HAP-1 (cell line): Measurements from ENCODE around the gene CADM2.

ENCODE experiments used
- DNase-seq, 2 experiments: peaks; one replicate each; pipeline ENCODE4 v3.0.0-alpha.2; 2016 to 2020; ENCODE audit warnings: low spot score in 2 of 2
- H3K27me3 ChIP-seq: fragments of 250-450 bp; sonication (Bioruptor Pico); 2 replicates; pipeline ENCODE4 v1.5.1; 2020; ENCODE audit warnings: low read depth, mild to moderate bottlenecking, moderate library complexity
- H3K36me3 ChIP-seq: fragments of 250-450 bp; sonication (Bioruptor Pico); replicated peaks from 2 replicates; pipeline ENCODE4 v1.5.1; 2020; ENCODE audit warnings: mild to moderate bottlenecking
- H3K4me1 ChIP-seq: fragments of 250-450 bp; sonication (Bioruptor Pico); 2 replicates; pipeline ENCODE4 v1.5.1; 2020; ENCODE audit warnings: mild to moderate bottlenecking
- H3K4me3 ChIP-seq: fragments of 250-450 bp; sonication (Bioruptor Pico); 2 replicates; pipeline ENCODE4 v1.5.1; 2020; ENCODE audit warnings: mild to moderate bottlenecking, moderate library complexity
- H3K9me3 ChIP-seq: fragments of 250-450 bp; sonication (Bioruptor Pico); 2 replicates; pipeline ENCODE4 v1.5.1; 2020; ENCODE audit warnings: mild to moderate bottlenecking, moderate library complexity
- in situ Hi-C: fragments of 300-500 bp; cut with MboI; formaldehyde crosslinking; loops from 3 replicates; pipeline ENCODE4 v1.14.3; 2020; ENCODE audit warnings: low sequenced_read_pairs, inconsistent platforms, mixed read lengths

The CADM2 gene

DNA sequence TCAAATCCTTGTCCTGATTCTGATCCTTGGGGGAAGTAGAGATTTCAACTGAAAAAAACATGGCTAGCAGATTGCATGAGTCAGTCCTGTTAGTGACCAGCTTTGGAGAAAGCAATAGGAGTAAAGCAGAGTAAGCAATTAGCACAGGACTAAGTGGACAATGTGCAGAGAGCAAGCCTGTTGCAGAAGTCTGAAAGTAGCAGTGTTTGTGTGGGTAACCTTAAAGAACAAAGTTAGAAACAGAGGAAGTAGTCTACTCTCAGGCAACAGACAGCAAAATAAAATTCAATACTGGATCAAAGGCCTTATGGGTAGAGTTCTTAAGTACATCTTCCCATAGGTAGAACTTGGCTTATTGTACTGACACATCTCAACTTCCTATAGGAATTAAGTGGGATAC lies 916.8 kb downstream of the CADM2 start:
- H3K9me3 ChIP-seq: no peaks in the 10 kb centered on the region
- H3K36me3 ChIP-seq: no peaks in the 10 kb centered on the region
- no peaks in the 10 kb centered on the region for H3K4me1 ChIP-seq
- DNase-seq: no peak
- H3K4me3 ChIP-seq: no peak overlapping the region
- H3K27me3 ChIP-seq: no peaks in the 10 kb centered on the region
- in situ Hi-C loops: no loop called here

DNA sequence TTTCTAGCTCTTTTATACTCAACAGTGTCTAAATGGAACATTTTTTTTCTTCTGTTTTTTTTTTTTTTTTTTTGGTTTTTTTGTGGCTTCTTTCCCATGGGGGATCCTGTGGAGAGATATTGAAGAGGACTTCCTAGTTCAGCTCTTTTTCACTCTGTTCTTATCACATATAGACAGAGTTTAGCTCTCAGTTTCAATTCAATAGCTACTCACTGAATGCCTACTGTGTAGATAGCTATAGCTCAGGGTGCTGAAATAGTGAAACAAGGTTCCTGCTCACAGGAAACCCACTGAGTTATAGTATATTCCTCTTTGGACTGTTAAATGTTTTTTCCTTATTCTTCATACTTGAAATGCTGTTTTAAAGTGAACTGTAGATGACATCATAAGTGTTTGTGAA lies 918.8 kb downstream of the CADM2 start:
- H3K9me3 ChIP-seq: no peaks in the 10 kb centered on the region
- H3K36me3 ChIP-seq: no peaks in the 10 kb centered on the region
- H3K4me1 ChIP-seq: no peaks in the 10 kb centered on the region
- in situ Hi-C loops: no loop called here
- no peak overlapping the region for H3K4me3 ChIP-seq
- DNase-seq: no peak
- H3K27me3 ChIP-seq: no peaks in the 10 kb centered on the region

DNA sequence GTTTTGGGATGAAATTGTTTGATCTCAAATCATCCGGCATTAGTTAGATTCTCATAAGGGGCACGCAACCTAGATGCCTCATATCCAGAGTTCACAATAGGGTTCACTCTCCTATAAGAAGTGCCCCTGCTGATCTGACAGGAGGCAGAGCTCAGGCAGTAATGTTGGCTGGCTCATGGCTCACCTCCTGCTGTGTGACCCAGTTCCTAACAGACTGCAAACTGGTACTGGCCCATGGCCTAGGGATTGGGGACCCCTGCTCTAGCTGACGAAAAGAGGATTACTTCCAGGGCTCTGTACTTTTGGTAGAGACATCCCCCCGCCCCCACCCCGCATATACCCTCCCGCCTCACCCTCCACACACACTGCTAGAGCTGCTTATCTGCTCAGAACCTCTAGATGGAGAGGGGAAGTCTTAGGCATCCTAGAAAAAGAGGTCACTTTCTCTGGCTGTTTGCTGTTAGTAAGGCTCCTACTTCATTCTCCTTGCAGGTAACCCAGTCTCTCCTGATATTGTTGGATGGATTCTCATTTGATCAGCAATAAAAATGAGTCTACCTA lies 923.1 kb downstream of the CADM2 start:
- H3K36me3 ChIP-seq: no peaks in the 10 kb centered on the region
- DNase-seq: no peak
- H3K9me3 ChIP-seq: no peaks in the 10 kb centered on the region
- no peak overlapping the region for H3K4me3 ChIP-seq
- H3K27me3 ChIP-seq: no peaks in the 10 kb centered on the region
- no peaks in the 10 kb centered on the region for H3K4me1 ChIP-seq
- in situ Hi-C loops: no loop called here

DNA sequence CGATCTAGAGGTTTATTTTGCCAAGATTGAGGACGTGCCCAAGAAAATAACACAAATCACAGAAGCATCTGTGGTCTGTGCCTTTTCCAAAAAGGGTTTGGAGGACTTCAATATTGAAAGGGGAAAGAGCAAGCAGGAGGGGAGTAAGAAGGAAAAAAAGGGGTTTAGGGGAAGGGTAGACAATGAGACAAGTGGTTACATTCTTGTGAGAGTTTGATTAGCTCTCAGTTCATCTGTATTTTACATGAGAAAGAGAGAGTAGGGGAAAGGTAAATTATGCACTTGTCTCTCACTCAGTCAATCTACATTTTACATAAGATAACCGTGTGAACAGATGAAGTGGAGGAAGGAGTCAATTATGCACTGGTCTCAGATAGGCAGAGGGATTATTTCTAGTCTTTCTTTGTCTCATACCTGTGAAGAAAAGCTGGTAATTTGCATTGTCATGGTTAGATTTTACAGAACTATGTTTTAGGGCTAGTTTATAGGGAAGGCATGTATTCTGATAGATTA lies 931.3 kb downstream of the CADM2 start:
- in situ Hi-C loops: no loop called here
- H3K27me3 ChIP-seq: no peaks in the 10 kb centered on the region
- no peak overlapping the region for H3K4me3 ChIP-seq

DNA sequence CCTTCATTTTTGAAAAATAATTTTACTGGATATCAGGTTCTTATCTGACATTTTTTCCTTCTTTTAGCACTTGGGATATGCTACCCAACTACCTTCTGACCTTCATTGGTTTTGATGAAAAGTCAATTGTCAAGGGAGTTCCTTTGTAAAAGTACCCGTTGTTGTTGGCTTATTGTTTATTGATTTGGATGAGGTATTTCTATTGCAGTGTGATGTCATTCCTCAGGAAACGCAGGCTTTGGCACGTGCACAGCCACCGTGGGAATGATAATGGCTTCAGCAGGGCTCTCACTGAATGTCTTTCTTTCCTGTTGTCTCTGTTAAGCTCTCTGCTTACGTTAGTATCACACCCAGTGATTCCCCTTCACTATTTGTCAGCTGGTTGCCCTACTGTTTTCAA lies 944.6 kb downstream of the CADM2 start:
- no peaks in the 10 kb centered on the region for H3K27me3 ChIP-seq
- H3K36me3 ChIP-seq: no peaks in the 10 kb centered on the region
- in situ Hi-C loops: no loop called here
- H3K4me1 ChIP-seq: no peaks in the 10 kb centered on the region
- no peaks in the 10 kb centered on the region for H3K9me3 ChIP-seq
- no peak for DNase-seq
- no peak overlapping the region for H3K4me3 ChIP-seq

More for the DNA sequence above, 931.3 kb downstream of the CADM2 start:
- H3K36me3 ChIP-seq: no peaks in the 10 kb centered on the region
- H3K9me3 ChIP-seq: no peaks in the 10 kb centered on the region
- peaks cover 10% of the 10 kb centered on the region for H3K4me1 ChIP-seq
- peak in 1 of 2 experiments; percentile 85 for DNase-seq

DNA sequence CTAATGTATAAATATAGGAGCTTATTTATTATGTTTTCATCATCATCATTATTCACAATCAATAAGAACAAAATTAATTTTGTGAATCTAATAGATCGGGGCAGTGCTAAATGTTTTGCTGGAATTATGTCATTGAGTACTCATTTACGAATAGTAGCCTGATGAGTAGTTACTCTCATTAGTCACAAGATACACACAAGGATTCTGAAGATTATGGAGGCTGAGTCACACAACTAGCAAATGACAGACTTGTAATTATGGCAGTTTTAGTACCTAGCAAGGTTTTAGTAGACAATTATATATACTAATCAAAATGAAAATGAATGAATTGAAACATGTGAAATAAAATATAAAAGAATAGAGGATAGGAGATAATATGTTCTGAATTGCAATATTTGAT lies 954.2 kb downstream of the CADM2 start:
- no peak for DNase-seq
- H3K4me1 ChIP-seq: no peaks in the 10 kb centered on the region
- H3K9me3 ChIP-seq: no peaks in the 10 kb centered on the region
- no peaks in the 10 kb centered on the region for H3K27me3 ChIP-seq
- no peaks in the 10 kb centered on the region for H3K36me3 ChIP-seq
- no peak overlapping the region for H3K4me3 ChIP-seq
- in situ Hi-C loops: no loop called here

DNA sequence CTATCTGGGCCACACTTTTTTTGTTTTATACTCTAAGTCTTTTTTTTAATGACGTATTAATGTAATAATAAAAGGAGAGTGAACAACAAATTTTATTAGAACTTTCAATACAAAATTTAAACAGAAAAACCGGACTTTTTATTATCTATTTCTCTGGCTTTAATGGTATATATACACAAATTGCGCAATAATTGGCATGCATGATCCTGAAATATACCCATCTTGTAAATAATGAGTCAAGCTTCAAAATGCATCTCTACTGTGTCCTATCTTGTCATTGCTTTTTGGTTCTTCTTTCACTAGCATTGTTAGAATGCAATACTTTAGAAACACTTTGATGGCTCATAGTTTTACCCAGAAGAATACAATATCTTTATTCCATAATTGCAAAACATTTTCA lies 963.6 kb downstream of the CADM2 start:
- in situ Hi-C loops: no loop called here
- Histone ChIP-seq H3K9me3 (no peaks in the 10 kb centered on the region), H3K36me3 (no peaks in the 10 kb centered on the region), H3K4me1 (peaks cover 2% of the 10 kb centered on the region; the same call in 1 of the 2 replicates), H3K27me3 (no peaks in the 10 kb centered on the region), H3K4me3 (no peak overlapping the region)
- DNase-seq: no peak

DNA sequence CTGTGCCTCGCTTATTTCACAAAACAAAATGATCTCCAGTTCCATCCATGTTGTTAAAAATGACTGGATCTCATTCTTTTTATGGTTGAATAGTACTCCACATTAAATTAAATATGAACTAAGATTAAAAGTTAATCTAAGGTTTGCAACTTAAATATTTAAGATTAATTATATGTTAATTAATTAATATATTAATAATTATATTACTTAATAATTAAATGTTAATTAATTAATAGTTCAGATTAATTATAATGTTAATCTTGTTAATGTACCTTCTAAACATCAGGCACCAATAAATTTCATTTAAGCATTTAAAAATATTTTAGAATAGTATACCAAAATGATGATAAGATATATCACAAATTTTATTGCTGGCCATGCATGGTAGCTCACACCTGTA lies 971.9 kb downstream of the CADM2 start:
- Histone ChIP-seq H3K9me3 (no peaks in the 10 kb centered on the region), H3K27me3 (no peaks in the 10 kb centered on the region; the same call in 1 of the 2 replicates), H3K4me1 (peaks cover 49% of the 10 kb centered on the region), H3K36me3 (no peaks in the 10 kb centered on the region), H3K4me3 (no peak overlapping the region)
- in situ Hi-C loops: no loop called here
- no peak for DNase-seq

DNA sequence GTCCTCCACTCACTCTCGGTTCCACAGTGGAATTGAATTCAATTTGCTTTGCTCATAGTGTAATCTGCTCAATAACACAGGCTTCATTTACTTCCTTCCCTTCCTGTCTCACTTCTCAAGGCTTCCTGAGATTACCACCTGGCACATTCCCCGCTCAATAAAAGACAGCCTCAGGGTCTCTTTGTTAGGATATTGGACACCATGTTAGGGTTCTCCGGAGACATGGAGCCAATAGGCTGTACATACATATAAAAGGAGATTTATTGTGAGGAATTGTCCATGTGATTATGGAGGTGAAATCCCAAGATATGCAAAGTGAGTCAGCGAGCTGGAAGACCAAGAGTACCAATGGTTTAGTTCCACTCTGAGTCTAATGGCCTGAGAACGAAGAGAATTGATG lies 974.5 kb downstream of the CADM2 start:
- no peaks in the 10 kb centered on the region for H3K27me3 ChIP-seq
- in situ Hi-C loops: no loop called here
- H3K36me3 ChIP-seq: no peaks in the 10 kb centered on the region
- H3K9me3 ChIP-seq: no peaks in the 10 kb centered on the region
- no peak overlapping the region for H3K4me3 ChIP-seq
- peak; percentile 64 to 78 for DNase-seq
- H3K4me1 ChIP-seq: peaks cover 65% of the 10 kb centered on the region

DNA sequence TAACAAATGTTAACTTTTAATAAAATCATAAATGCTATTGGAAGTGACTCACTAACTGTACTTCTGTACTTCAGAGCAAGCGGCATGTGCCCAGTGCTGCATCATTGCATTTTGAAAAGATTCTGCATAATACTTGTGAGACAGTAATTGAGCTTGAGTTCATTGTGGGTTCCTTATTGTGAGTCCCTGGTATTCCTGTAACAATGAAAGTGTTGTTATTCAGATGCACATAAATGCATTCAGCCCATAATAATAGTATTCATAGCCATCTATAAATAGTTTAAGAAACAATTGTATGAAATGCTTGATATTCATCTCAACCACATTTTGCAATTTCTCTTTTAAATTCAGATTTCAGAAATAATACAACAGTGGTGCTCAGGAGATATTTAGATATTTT lies 976.4 kb downstream of the CADM2 start:
- Histone ChIP-seq H3K27me3 (no peaks in the 10 kb centered on the region), H3K9me3 (no peaks in the 10 kb centered on the region), H3K4me3 (no peak overlapping the region), H3K36me3 (no peaks in the 10 kb centered on the region), H3K4me1 (peaks cover 66% of the 10 kb centered on the region)
- in situ Hi-C loops: no loop called here
- DNase-seq: peak; percentile 71 to 99

DNA sequence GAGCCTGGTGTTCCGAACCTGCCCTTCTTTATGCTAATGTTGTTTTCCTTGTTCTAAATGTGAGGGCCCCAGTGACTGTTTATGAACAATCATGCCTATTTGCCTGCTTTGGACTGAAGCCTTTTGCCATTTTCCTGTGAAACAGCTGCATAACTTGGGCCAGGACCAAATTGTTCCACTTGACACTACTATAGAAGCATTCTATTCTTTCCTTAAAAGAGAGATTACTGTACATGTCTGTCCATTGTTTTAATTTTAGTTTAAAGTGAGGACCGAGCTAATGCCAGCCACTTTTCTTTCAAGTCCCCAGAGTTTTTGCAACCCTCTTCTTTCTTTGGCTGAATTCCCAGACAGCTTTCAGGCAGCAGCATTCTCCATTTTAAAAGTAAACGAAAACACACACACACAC lies 980.3 kb downstream of the CADM2 start:
- in situ Hi-C loops: no loop called here
- H3K27me3 ChIP-seq: no peaks in the 10 kb centered on the region

DNA sequence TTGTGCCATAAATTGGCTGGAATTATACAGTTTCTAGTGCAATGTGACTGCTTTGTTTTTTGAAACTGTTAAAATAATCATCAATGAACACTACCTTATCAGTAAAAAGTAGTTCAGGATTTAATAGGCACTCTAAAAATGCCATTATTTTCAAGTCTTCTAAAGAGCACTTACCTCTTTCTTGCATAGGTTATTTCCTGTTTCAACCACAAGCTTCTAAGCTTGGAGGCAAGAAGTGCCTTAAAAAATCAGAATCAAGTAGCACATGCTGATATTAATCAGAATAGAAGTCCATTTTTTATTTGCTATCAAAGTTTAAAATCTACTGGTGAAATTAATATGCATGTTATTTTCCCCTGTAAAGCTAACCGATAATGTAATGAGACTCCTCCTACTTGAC lies 991.6 kb downstream of the CADM2 start:
- Histone ChIP-seq H3K4me3 (no peak overlapping the region), H3K9me3 (0 out of 2 replicates have a peak, but pooled peaks cover 2% of the 10 kb centered on the region), H3K4me1 (no peaks in the 10 kb centered on the region), H3K27me3 (no peaks in the 10 kb centered on the region), H3K36me3 (no peaks in the 10 kb centered on the region)
- DNase-seq: no peak
- in situ Hi-C loops: no loop called here

More for the DNA sequence above, 980.3 kb downstream of the CADM2 start:
- DNase-seq: peak; percentile 64 to 81
- H3K9me3 ChIP-seq: no peaks in the 10 kb centered on the region
- peaks cover 46% of the 10 kb centered on the region for H3K4me1 ChIP-seq
- H3K36me3 ChIP-seq: no peaks in the 10 kb centered on the region
- H3K4me3 ChIP-seq: no peak overlapping the region

DNA sequence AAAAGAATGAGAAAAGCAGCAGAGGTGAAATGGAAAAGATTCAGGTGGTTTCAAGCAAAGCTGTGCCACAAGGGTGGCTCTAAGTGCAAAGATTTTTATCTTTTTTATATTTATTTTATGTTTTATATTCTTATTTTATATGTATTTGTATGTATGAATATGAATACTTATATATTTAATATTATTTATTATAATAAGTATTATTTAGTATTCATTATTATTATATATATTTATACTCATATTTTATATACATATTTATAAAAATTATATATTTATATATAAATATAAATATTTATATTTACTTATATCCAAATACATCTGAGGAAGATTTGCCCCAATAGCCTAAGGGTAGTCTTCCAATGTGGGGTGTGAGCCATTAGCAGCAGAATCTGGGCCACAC lies 1002.0 kb downstream of the CADM2 start:
- Histone ChIP-seq H3K4me3 (no peak overlapping the region), H3K4me1 (no peaks in the 10 kb centered on the region), H3K27me3 (no peaks in the 10 kb centered on the region), H3K9me3 (no peaks in the 10 kb centered on the region), H3K36me3 (no peaks in the 10 kb centered on the region)
- in situ Hi-C loops: no loop called here
- no peak for DNase-seq

DNA sequence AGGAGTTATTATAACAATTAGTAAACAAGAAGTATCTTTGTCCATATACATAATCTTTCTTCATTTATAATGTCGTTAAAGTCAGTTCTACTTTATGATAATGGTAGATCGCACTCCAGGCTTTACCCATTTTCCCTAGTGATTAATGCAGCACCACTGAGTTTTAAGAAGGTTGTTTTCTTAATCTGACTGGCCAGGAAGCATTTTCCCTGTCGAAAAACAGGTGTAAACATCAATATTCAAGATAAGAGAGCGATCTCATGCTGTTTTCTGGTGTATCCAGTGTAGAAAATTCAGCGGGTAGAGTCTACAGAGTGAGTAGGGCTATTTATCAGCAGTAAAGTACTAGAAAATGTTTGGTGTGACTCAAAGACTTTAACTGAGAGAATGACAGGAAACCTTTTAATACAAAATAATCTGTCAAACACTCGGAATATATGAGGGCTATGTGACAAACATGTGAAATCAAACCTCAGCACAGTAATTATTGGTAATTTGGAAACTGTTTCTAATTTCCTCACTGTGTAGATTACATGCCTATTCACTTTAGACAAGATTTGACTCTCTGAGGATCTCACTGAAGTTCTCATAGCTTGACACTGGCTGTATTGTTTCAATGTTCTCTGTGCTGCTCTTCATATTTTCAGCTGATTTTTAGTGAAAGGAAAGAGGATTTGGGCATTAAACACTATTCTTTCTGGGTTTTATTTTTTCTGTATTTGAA lies 1019.0 kb downstream of the CADM2 start:
- in situ Hi-C loops: no loop called here
- no peaks in the 10 kb centered on the region for H3K36me3 ChIP-seq
- no peak for DNase-seq
- H3K4me3 ChIP-seq: no peak overlapping the region
- no peaks in the 10 kb centered on the region for H3K4me1 ChIP-seq
- H3K27me3 ChIP-seq: no peaks in the 10 kb centered on the region
- H3K9me3 ChIP-seq: no peaks in the 10 kb centered on the region
